ENCODE measurements around the gene MAT1A.
A peak's percentile ranks its signal among the peaks of the same experiment; 100 is the strongest.

MAT1A gene

DNA sequence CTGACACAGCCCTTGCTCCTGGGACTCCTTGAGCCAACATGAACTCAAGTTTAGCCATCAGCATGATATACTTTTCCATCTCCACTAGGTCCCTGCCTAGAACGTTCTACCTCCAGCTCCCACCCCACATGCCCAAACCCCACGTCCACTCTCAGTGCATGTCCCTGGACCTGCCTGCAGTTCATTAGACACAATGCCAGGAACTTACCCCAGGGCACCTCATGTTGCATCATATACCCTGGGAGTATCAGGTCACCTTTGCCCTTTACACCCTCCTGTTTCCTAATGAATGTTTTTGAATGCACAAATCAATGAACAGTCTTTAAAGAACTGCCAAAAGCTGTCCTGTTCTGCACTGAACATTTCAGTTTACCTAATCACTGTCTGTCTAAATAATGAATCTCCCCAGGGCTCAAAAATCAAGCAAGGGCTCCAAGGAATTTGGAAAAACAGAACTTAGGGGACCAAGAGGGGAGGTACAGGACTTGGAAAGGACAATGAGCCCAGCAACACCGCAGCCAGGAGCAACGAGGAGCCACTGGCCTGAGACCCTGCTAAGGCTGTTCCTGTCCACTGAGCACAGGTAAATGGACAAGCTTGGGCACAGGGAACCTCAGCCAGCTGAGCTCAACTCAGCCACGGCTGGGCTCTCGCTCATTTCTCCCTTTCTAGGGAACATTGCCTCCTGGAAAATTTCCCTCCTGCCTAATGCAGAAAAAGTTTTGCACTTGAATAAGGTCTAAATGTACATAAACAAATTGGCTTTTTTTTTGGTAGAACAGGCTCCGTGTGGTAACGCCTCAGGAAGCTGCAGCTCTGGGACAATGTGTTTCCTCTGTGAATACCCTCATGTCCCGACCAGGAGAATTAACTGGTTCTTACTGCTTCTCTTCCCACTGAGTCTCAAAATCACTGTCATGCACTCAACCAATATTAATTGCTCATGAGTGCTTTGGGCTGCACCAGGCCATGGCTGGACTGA, 7.4 kb downstream of the MAT1A start:
- no peak for DNase-seq

DNA sequence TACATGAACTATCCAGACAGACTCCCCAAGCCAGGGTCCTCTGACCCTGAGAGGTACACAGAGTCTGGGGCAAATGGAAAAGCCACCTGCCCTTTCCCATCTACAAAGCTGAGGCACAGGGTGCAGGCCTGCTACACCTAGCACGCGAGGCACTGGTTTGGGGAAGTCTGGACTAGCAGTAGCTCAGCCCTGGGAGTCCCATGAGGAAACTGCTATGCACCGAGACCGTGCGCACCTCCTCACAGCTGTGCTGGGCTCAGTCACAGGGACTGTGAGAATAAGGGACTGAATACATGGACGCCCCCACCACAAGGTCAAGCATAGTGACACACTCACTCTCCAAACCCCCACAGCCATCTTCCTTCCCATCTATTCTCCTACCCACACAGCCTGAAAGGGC, 8.2 kb downstream of the MAT1A start:
- DNase-seq = no peak

DNA sequence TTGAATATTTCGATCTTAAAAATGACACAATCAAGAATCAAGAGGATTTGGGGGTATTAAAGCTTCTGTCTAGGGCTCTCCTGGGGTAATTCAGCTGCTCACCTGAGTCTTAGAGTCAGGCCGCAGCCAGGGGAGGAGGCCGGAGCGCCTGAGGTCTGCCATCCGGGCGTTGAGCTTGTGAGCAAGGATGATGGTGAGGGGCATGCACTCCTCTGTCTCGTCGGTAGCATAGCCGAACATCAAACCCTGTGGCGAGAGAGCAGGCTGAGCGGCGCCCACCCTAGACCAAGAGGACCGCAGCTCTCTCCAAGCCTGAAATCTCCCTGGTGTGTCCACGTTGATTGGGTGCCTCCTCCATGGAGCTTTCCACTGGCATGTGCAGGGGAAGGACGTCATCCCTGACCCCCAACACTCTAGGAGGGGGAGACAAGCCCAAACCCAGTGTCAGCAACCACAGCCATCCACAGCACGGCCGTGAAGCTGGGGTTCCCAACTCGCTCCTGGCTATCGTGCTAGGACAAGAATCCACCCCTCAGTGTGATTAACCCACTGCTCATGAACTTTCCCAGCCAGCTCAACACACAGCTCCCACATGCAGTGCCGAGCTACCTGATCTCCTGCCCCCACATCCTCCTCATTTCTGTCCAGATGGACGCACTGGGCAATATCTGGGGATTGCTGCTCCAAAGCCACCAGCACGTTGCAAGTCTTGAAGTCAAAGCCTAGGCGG, 9.2 kb downstream of the MAT1A start:
- no peak for DNase-seq

DNA sequence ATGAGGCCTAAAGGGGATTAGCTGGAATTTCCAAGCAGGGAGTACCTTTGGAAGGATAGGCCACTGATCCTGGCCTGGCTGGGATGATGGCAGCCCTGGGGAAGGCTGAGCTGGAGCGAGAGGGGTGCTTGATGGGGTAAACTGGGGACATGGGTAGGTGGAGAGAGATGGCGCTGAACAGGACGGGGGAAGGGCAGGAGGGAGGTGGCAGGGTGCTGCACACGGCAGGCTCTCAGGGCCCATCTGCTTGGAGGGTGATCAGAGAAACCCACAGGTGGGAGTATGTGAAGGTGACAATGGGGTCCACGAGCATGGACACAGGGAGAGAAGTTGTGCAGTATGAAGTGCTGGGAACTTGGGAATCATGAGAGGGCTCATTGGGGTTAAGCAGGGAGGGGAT, 10.3 kb downstream of the MAT1A start:
- DNase-seq = no peak

DNA sequence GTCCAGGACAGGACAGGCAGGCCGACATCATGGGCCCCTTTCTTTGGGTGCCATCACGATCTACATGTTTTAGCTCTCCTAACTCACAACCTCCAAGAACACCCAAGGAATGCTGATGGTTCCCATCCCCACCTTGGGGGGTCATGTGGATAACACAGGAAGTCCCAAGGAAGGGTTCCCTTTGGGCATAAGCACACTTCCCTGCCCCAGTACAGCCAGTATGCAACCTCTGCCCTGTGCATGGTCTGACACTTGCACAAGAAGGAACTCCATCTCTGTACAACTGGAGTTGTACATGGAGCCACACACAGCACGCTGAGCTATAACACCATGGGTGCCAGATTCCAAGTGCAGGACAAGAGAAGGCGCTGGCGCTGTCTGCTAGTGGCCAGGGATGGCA, 11.0 kb downstream of the MAT1A start:
- DNase-seq = no peak

DNA sequence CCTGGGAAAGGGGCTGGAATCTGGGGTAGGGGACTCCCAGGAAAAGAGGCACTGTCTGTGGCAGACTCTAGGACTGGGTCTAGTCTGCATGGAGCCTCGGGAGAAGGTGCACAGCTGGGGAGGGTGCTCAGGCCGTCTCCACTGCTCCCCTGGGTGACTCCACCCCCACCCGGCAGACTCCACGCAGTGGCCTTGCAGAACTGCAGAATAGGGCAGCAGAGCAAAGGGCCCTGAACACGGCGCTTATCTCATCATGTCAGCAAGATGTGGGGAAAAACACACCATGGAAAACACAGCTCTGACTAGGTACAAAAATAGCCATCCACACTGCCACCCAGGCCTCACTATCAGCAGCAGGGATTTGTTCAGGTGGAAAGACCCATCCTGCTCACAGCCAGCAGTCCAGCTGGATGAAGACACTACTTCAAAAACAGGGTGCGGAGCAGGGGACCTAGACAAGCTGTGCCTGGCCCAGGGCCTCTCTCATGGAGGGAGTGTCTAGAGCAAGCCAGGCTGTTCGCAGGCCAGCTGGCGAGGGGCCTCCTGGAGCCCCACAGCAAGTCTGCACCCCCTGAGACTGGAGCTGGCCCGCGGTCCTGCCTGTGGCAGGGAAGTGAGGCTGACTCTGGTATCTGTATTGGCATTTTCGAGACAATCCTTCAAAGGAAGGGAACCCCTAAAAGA, 11.7 kb downstream of the MAT1A start:
- no peak for DNase-seq

DNA sequence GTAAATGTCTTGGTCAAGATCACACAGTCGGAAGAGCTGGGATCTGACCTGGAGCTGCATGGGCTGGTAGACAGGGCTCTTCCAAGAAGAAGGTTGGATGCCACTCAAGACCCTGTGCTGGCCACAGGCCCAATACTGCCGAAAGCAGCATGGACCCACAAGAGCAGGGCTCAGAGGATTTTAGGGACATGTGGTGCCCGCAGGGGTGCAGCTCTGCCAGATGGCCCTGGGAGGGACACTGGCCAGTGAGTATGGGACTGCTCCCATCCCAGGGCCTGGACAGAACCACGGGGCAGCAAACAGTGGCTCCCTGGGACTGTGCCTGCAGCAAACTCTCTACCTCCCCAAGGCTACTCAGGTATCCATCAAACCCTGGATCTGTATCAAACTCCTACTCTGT, 12.4 kb downstream of the MAT1A start:
- no peak for DNase-seq

DNA sequence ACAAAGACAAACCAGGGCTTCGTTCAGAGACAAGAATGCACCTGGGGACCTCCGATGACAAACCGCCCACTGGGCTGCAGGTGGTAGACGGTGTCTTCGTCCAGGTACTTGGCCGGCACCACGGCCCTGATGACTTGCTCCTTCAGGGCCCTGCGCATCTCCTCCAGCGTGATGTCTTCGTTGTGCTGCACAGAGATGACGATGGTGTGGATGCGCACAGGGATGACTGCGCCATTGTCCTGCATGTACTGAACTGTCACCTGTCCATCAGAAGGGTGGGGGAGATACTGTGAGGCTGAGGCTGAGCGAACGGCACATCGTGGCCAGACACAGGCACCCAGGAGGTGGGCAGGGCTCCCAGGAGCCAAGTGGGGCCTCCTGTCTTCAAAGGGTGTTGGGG, 13.1 kb downstream of the MAT1A start:
- no peak for DNase-seq

DNA sequence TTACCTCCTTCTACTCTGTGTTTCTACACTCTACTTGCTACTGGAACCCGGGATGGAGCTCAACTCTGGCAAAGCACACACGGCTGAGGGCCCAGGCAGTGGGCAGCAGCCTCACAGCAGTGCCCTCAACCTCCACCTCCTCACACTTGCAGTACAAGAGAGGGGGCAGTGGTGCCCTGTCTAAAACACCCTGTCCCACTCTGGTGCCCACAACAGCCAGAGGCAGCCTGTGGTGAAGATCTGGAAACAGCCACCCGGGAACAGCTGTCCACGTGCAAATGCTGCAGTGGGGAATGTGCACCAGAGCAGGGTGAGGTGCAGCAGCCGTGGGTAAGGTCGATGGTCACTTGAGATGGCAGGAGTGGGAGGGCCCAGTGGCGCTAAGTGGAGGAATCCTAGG, 13.7 kb downstream of the MAT1A start:
- no peak for DNase-seq

DNA sequence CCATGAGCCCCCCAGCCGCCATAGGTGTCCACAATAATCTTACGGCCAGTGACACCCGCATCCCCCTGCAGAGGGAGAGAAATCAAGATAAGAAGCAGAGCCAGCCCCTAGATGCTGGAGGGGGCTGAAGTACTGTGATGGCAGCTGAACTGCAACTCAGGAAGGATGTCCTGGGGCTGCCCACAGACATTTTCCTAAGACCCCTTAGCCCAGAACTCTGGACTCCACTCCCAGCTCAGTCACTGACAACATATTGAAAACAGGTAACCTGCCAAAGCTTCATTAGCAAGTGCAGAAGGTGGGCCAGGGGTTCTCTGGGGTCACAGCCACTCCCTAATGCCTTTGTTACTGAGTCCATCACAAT, 14.3 kb downstream of the MAT1A start:
- no peak for DNase-seq

DNA sequence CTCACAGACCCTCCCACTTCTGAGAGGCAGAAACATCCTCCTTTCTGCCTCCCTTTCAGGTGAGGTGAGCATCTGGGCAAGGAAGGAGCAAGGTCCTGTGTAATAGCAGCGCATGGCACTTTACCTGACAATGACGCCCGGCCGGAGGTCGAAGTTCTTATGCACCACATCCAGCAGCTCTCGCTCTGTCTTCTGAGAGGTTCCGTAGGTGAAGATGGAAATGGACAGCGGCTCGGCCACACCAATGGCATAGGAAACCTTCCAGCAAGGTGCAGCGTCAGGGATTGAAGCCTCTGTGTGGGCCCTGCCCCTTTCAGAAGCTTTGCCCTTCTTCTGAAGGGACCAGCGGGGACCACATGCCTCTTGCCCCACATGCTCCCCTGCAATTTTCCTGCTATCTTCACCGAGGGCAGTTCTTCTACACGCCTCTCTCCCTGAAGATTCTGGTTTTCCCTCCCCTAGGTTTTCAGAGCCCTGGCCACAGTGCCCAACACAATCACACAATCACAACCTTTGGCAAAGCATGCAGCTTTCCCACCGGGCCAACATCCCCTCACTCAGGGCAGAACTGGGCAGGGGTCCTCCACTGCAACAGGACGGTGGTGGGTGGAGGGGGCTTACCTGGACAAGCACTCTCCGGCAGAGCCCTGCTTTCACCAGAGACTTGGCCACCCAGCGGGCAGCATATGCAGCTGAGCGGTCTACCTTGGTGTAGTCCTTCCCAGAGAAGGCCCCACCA, 14.9 kb downstream of the MAT1A start:
- DNase-seq = no peak

DNA sequence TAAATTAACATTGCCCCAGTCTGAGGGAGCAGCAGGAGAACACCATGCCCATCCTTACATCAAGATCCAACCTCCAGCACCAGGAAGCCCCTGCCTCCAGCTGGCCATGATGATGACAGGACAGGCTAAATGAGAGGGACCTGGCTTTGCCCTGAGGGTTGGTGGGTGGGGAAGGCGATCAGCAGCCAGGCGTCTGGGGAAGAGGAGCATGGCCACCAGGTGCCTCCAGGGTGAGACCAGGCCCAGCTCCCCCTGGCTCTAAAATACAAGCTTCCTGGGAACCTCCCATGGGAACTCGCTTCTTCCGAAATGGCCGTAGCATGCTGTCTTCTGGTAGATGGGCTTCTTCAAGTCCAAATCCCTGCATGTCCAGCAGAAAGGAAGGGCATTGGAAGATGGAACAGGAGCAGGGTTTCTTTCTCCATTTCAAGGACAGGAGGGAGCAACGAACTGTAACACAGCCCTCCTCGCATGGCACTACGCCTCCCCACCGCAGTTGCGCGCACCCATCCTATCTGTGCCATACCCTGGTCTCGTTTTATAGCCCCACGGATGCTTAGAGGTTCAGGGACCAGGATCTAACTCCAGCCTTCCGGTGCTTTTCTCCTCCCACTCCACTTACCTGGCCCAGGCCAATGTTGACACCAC, 15.8 kb downstream of the MAT1A start:
- no peak for DNase-seq

DNA sequence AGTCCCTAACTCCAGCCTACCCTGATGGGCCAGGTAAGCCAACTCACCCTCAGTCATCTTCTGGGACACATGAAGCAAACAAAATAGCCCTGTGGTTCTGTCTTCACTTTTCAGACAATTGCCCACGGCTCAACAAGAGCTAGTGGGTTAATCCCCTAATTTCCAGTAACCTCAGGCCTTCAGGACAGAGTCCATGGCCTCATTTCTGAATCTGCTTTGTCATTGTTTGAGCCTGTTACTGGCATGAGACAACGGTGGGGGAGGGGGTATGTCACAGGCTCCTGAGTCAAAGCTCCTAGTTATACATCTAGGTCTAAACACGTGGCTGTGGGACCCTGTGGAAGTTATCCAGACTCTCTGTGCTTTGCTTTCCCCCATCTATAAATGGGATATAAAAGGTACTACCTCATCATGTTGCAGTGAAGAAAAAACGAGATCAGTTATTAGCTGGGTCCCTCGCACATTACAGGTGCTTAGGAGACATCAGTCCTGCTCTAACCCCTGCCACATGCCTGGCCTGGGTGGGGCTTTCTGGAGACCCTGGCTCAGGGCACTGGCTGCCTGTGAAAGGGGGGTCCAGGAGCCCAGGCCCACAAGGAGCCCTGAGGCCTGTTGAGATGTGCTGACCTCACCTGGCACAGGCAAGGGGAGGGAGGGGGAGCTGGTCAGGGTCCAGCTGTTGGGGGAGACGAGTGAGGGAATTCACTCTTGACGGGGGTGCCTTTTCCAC, 16.5 kb downstream of the MAT1A start:
- peak in 1 of 2 experiments; percentile 2 for DNase-seq

DNA sequence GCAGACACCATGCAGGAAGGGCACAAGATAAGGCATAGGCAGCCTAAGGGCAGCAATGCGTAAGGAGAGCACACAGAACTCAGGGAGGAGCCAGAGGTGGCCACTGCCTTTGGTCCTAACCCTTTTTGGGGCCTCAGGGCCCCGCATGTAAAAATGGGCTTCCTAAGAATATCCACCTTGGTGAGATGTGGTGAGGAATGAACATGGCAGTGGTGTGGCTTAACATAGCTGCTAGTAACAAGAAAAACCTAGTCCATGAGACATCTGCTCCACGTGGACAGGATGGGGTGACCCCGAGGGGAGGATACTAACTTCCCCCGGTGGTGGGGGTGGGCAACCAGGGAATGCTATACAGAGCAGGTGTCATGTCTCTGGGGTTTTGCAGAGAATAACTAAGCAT, 18.0 kb downstream of the MAT1A start:
- no peak for DNase-seq

DNA sequence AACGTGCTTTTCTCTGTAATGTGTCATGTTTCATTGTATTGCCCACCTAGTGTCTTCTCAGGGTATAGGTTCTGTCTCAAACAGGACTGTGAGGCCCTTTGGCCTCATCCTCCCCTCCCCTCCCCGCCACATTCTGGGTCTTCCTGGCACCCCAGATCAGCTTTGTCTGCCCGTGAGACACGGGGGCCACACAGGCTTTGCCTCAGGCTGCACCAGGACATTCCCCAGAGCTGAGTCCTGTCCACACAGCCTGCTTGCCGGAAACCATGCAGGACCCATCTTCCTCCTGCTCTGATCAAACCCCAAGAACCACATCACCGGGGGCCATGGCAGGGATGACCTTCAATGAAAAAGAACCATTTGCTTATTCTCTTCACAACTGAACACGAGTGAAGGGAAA, 18.6 kb downstream of the MAT1A start:
- DNase-seq = no peak

DNA sequence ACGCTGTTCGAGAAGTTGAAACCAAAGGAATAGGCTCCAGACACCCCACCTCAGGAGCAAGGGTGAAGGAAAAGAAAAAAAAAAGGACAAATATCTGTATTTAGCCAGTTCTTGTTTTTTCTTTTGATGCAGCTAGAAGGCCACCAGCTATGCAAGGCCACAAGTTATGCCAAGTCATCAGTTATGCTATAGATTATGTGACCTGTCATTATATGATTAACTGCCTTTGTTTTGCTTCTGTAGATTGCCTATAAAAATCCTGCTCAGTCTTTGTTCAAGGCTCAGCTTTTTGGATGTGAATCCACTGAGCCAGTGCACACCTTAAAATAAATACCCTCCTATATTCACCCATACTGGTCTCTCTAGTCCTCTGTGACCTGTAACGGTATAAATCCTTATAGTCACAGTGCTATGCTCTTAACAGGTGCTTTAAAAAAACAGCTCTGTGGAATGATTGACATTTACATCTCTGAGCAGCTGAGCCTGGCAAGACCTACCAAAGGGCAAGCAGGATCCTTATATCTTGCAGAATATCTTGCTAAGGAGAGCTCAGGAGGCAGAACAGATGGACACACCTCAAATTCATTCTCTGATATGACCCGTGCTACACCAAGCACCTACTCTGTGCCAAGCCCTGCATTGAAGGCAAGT, 20.4 kb downstream of the MAT1A start:
- DNase-seq = no peak

DNA sequence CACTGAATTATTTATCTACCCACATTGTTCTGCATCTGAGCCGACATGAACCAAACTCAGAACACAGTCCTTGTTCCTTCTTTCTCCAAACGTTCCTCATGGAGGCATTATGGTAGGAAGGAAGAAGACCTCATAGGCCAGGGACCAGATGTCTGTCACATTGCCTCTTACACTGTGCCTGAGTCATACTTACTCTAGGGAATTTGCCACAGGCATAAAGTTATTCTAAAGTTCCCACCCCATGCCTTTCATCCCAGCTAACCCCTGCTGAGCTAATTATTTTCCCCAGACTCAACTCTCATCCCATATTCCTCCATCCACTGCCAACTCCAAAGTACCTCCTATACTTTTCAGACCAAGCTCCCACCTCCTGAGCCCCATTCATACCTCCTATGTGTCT, 21.2 kb downstream of the MAT1A start:
- no peak for DNase-seq

DNA sequence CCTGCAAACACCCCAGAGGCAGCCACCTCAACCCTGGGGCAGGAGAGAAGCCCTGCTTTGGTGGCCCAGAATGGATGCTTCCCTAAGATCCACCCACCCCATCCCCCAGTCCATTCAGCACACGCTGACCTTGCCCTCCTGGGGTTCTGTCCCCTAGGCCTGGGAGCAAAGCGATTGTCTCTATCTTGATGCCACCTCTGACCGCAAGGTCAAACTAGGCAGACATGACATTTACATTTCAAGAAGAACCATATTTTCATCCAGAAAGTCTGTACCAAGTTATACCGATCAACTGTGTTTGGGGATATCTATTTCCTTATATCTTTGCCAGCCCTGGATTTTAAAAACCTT, 23.0 kb downstream of the MAT1A start:
- DNase-seq = no peak

DNA sequence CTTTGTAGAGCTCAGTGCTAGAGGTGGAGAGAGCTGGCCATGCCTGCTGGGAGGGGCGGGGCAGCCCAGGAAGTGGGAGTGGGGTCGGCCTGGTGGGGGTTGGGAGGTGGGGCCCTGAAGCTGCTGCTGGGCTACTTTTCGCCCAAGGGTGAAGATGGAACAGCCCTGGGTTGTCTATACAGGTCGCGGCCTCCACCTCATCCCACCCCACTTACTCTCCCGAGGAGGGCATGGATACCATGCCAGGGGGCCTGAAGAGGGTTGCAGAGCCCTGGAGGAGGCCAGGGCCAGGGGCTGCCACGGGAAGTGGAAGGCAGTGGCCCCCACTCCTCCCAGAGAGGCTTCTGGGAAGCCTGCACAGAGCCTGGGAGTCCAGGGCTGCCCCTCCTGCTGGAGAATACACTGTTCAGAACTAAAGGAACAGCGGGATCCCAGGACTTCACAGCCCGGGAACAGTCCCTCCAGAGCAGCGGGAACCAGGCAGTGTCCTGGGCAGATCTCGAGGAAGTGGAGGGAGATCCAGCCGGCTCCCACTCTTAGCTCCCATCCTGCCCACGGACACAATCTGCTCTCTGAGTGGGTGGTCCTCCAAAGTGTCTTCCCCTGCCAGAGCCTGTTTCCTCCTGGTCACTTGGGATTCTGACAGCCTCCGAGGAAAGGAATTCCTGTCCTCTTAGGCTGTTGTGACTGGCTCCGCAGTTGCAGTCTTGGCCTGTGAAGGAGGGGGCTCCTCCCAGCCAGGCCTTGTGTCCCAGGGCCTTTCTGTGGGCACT, 23.5 kb downstream of the MAT1A start:
- no peak for DNase-seq
